GM12891 (cell line): Measurements from ENCODE around the gene RAB20.
A peak's percentile ranks its signal among the peaks of the same experiment; 100 is the strongest.

Source experiments
- PAX5 ChIP-seq: IDR thresholded peaks from 2 replicates; pipeline ENCODE4 v1.6.1; 2011; ENCODE audit warnings: low read length, moderate library complexity, mild to moderate bottlenecking; ENCODE audit not compliant: insufficient read depth, severe bottlenecking
- POLR2A ChIP-seq: IDR thresholded peaks from 2 replicates; pipeline ENCODE4 v1.6.1; 2011; ENCODE audit warnings: low read depth, low read length, control low read depth
- POLR2AphosphoS5 ChIP-seq: IDR thresholded peaks from 2 replicates; pipeline ENCODE4 v1.6.1; 2011; ENCODE audit warnings: low read depth, low read length, control low read depth
- POU2F2 ChIP-seq: IDR thresholded peaks from 2 replicates; pipeline ENCODE4 v1.6.1; 2011; ENCODE audit warnings: low read depth, mild to moderate bottlenecking, control low read depth, low read length, moderate library complexity
- SPI1 ChIP-seq: IDR thresholded peaks from 2 replicates; pipeline ENCODE4 v1.6.1; 2011; ENCODE audit warnings: low read depth, low read length, control low read depth
- TAF1 ChIP-seq: IDR thresholded peaks from 2 replicates; pipeline ENCODE4 v1.6.1; 2011; ENCODE audit warnings: low read depth, low read length, control low read depth

DNA sequence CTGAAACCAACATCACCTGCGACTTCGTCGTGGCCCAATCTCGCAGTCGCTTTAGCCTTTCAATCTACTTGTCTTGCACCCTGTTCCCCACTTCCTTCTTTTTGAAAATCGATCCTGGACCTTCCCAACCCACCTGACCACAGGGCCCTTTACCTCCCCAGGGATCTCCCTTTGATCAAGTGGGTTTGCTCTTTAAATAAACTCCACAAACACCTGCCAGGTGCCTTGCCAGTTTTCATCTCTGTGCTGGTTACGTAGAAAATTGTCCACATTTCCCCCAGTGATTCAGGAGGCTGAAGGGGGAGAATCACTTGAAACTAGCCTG is 14.5 kb upstream of the RAB20 start:
- TF ChIP-seq PAX5 (no peak), POLR2AphosphoS5 (no peak), POLR2A (no peak), TAF1 (no peak), SPI1 (peak; percentile 74), POU2F2 (no peak)
